ENCODE measurements around the gene NUDT1.

NUDT1 gene

GRCh38 chr7:2248984-2249694 is 7.1 kb downstream of the NUDT1 start:
- peak; percentile 99 for DNase-seq (ENCODE audit: low read depth)
- peak; percentile 32 for TF ChIP-seq CTCF (conservative IDR thresholded peaks at IDR 0.05; ENCODE audit: low read depth, low read length)
- H3K4me3 ChIP-seq (ENCODE audit: low read depth, low read length) = peak overlapping the region; percentile 22

GRCh38 chr7:2249744-2250323 is 7.8 kb downstream of the NUDT1 start:
- no peak for TF ChIP-seq CTCF (conservative IDR thresholded peaks at IDR 0.05; ENCODE audit: low read depth, low read length)
- no peak for DNase-seq (ENCODE audit: low read depth)
- H3K4me3 ChIP-seq (ENCODE audit: low read depth, low read length) = no peak overlapping the region

- DNase-seq (ENCODE audit: low read depth) = no peak
- H3K4me3 ChIP-seq (ENCODE audit: low read depth, low read length) = no peak overlapping the region
- no peak for TF ChIP-seq CTCF (conservative IDR thresholded peaks at IDR 0.05; ENCODE audit: low read depth, low read length)
Observed at GRCh38 chr7:2251381-2251780, 9.4 kb downstream of the NUDT1 start.

- no peak for DNase-seq (ENCODE audit: low read depth)
- no peak overlapping the region for H3K4me3 ChIP-seq (ENCODE audit: low read depth, low read length)
- TF ChIP-seq CTCF (conservative IDR thresholded peaks at IDR 0.05; ENCODE audit: low read depth, low read length) = no peak
Observed at GRCh38 chr7:2251841-2252771, 10.1 kb downstream of the NUDT1 start.

GRCh38 chr7:2253021-2253420 is 11.0 kb downstream of the NUDT1 start:
- no peak for TF ChIP-seq CTCF (conservative IDR thresholded peaks at IDR 0.05; ENCODE audit: low read depth, low read length)
- no peak for DNase-seq (ENCODE audit: low read depth)
- H3K4me3 ChIP-seq (ENCODE audit: low read depth, low read length) = no peak overlapping the region

- no peak for TF ChIP-seq CTCF (conservative IDR thresholded peaks at IDR 0.05; ENCODE audit: low read depth, low read length)
- no peak overlapping the region for H3K4me3 ChIP-seq (ENCODE audit: low read depth, low read length)
- no peak for DNase-seq (ENCODE audit: low read depth)
Observed at GRCh38 chr7:2253525-2254244, 11.7 kb downstream of the NUDT1 start.

Data from choroid plexus epithelial cell (primary cell).